ENCODE results near the gene DGUOK. TPM values are rescaled to one million over a fixed set of nuclear protein-coding genes. Genes with fewer than 3 reads are reported as not detected.
A peak's percentile ranks its signal among the peaks of the same experiment; 100 is the strongest.

The DGUOK gene
- total and polyA plus RNA-seq, 4 donors, result 19.6 to 49.7 (median 28.3) TPM

DNA sequence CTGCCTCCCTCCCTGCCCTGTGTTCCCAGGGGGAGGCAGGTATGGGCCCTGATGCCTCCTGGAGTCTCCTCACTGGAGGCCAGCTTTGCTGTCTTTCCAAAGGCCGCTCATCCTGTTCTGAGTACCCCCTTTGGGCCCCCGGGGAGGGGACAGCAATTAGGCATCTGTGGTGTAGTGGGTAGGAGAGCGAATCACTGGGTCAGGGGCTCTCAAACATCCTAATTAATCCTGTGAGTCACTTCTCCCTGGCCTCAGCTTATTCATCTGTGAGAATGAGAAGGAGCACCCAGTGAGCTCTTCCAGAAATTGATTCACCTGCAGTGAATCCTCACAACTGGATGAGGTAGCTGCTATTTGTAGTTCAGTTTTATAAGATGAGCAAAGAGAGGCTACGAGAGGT lies 74.4 kb downstream of the DGUOK start:
- no peaks in the 10 kb centered on the region for H3K27me3 ChIP-seq (ENCODE audit: control insufficient read depth in 4 of 4, insufficient read depth in 4 of 4, low read length in 3 of 4)
- peaks cover 0 to 2% (median 0%) of the 10 kb centered on the region in 4 donors for H3K36me3 ChIP-seq (ENCODE audit: control insufficient read depth in 4 of 4, insufficient read depth in 3 of 4, low read depth in 1 of 4, low read length in 3 of 4)
- no peak overlapping the region for H3K9ac ChIP-seq (ENCODE audit: low read depth in 1 of 2, low read length in 2 of 2)
- H3K4me3 ChIP-seq (ENCODE audit: low read depth in 1 of 3, low read length in 3 of 3), result no peak overlapping the region
- 90% methylated on average over 4 of the region's 4 CpGs for WGBS
- H3K9me3 ChIP-seq (ENCODE audit: control insufficient read depth in 4 of 4, low read length in 3 of 4), result no peaks in the 10 kb centered on the region
- H3K4me1 ChIP-seq (ENCODE audit: control insufficient read depth in 4 of 4, insufficient read depth in 4 of 4, low read length in 3 of 4), result peaks cover 7 to 20% (median 13%) of the 10 kb centered on the region in 4 donors
- TF ChIP-seq, protein P1, sequence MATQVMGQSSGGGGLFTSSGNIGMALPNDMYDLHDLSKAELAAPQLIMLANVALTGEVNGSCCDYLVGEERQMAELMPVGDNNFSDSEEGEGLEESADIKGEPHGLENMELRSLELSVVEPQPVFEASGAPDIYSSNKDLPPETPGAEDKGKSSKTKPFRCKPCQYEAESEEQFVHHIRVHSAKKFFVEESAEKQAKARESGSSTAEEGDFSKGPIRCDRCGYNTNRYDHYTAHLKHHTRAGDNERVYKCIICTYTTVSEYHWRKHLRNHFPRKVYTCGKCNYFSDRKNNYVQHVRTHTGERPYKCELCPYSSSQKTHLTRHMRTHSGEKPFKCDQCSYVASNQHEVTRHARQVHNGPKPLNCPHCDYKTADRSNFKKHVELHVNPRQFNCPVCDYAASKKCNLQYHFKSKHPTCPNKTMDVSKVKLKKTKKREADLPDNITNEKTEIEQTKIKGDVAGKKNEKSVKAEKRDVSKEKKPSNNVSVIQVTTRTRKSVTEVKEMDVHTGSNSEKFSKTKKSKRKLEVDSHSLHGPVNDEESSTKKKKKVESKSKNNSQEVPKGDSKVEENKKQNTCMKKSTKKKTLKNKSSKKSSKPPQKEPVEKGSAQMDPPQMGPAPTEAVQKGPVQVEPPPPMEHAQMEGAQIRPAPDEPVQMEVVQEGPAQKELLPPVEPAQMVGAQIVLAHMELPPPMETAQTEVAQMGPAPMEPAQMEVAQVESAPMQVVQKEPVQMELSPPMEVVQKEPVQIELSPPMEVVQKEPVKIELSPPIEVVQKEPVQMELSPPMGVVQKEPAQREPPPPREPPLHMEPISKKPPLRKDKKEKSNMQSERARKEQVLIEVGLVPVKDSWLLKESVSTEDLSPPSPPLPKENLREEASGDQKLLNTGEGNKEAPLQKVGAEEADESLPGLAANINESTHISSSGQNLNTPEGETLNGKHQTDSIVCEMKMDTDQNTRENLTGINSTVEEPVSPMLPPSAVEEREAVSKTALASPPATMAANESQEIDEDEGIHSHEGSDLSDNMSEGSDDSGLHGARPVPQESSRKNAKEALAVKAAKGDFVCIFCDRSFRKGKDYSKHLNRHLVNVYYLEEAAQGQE (IDR thresholded peaks at IDR 0.05), result no peak
- TF ChIP-seq JUND (IDR thresholded peaks at IDR 0.05), result no peak
- no peak for TF ChIP-seq TAF1 (conservative IDR thresholded peaks at IDR 0.05)
- no peak for TF ChIP-seq EGR1 (IDR thresholded peaks at IDR 0.05; ENCODE audit: low read depth in 2 of 2)
- no peak for TF ChIP-seq NR2F2 (IDR thresholded peaks at IDR 0.05)
- TF ChIP-seq, protein P2, sequence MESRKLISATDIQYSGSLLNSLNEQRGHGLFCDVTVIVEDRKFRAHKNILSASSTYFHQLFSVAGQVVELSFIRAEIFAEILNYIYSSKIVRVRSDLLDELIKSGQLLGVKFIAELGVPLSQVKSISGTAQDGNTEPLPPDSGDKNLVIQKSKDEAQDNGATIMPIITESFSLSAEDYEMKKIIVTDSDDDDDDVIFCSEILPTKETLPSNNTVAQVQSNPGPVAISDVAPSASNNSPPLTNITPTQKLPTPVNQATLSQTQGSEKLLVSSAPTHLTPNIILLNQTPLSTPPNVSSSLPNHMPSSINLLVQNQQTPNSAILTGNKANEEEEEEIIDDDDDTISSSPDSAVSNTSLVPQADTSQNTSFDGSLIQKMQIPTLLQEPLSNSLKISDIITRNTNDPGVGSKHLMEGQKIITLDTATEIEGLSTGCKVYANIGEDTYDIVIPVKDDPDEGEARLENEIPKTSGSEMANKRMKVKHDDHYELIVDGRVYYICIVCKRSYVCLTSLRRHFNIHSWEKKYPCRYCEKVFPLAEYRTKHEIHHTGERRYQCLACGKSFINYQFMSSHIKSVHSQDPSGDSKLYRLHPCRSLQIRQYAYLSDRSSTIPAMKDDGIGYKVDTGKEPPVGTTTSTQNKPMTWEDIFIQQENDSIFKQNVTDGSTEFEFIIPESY (IDR thresholded peaks at IDR 0.05), result no peak
- TF ChIP-seq HNF4A (conservative IDR thresholded peaks at IDR 0.05), result no peak
- TF ChIP-seq, protein P3, sequence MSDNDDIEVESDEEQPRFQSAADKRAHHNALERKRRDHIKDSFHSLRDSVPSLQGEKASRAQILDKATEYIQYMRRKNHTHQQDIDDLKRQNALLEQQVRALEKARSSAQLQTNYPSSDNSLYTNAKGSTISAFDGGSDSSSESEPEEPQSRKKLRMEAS (IDR thresholded peaks at IDR 0.05), result no peak
- TF ChIP-seq FOXA2 (IDR thresholded peaks at IDR 0.05), result no peak
- no peak for TF ChIP-seq HNF4G (IDR thresholded peaks at IDR 0.05)
- TF ChIP-seq YY1 (IDR thresholded peaks at IDR 0.05), result no peak
- TF ChIP-seq GABPA (IDR thresholded peaks at IDR 0.05 in 1 of 2, conservative IDR thresholded peaks at IDR 0.05 in 1 of 2), result no peak
- no peak for TF ChIP-seq SP1 (IDR thresholded peaks at IDR 0.05)
- TF ChIP-seq, protein P4, sequence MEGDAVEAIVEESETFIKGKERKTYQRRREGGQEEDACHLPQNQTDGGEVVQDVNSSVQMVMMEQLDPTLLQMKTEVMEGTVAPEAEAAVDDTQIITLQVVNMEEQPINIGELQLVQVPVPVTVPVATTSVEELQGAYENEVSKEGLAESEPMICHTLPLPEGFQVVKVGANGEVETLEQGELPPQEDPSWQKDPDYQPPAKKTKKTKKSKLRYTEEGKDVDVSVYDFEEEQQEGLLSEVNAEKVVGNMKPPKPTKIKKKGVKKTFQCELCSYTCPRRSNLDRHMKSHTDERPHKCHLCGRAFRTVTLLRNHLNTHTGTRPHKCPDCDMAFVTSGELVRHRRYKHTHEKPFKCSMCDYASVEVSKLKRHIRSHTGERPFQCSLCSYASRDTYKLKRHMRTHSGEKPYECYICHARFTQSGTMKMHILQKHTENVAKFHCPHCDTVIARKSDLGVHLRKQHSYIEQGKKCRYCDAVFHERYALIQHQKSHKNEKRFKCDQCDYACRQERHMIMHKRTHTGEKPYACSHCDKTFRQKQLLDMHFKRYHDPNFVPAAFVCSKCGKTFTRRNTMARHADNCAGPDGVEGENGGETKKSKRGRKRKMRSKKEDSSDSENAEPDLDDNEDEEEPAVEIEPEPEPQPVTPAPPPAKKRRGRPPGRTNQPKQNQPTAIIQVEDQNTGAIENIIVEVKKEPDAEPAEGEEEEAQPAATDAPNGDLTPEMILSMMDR (IDR thresholded peaks at IDR 0.05; ENCODE audit: low read depth, low read length, missing input control), result no peak
- no peak overlapping the region for H3K27ac ChIP-seq (ENCODE audit: low read depth in 1 of 2, low read length in 2 of 2)
- DNase-seq (ENCODE audit: low spot score), result no peak

DNA sequence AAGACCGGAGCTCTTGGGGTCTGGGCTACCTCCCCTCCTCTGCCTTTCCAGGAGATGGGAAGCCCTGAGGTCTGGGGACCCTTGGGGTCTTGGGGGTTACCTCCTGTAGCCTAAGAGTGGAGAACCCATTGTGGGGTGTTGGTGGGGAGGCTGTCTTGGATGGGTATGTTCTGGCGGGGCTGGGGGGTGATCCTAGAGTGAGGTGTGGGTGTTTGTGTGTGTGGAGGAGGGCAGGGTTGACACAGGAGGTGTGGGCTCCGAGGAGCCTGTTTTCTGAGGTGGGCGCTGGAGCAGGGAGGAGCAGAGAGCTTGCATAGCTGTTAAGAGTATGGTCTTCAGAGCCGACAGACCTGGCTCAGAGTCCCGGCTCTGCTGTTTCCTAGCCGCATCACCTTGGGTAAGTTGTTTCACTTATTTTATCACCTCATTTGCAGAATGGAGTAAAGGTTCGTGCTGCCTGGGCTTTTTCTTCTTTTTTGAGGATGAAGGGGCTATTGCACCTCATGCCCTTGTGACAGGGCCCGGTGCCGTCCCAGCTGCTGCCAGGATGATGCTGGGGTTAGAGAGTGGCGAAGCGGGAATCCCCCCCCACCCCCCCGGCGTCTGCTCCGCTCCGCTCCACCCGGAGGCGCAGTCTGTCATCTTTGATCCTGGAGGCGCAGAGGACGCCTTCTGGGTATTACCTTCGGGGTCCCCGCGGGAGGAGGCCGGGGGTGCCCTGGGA lies 75.3 kb downstream of the DGUOK start:
- Histone ChIP-seq H3K4me3 (ENCODE audit: low read depth in 1 of 3, low read length in 3 of 3) (peak overlapping the region in 2 of 3 donors; percentile 3 to 59), H3K27me3 (ENCODE audit: control insufficient read depth in 4 of 4, insufficient read depth in 4 of 4, low read length in 3 of 4) (no peaks in the 10 kb centered on the region), H3K36me3 (ENCODE audit: control insufficient read depth in 4 of 4, insufficient read depth in 3 of 4, low read depth in 1 of 4, low read length in 3 of 4) (peaks cover 0 to 2% (median 0%) of the 10 kb centered on the region in 4 donors), H3K9ac (ENCODE audit: low read depth in 1 of 2, low read length in 2 of 2) (no peak overlapping the region), H3K9me3 (ENCODE audit: control insufficient read depth in 4 of 4, low read length in 3 of 4) (no peaks in the 10 kb centered on the region), H3K4me1 (ENCODE audit: control insufficient read depth in 4 of 4, insufficient read depth in 4 of 4, low read length in 3 of 4) (peaks cover 7 to 20% (median 13%) of the 10 kb centered on the region in 4 donors), H3K27ac (ENCODE audit: low read depth in 1 of 2, low read length in 2 of 2) (no peak overlapping the region)
- DNase-seq (ENCODE audit: low spot score), result no peak
- 18% methylated on average over 24 of the region's 24 CpGs for WGBS
- no peak for TF ChIP-seq RXRA (IDR thresholded peaks at IDR 0.05)
- TF ChIP-seq, protein P1 (IDR thresholded peaks at IDR 0.05), result no peak
- TF ChIP-seq, protein P3 (IDR thresholded peaks at IDR 0.05), result no peak
- TF ChIP-seq, protein P4 (IDR thresholded peaks at IDR 0.05; ENCODE audit: low read depth, low read length, missing input control), result no peak
- TF ChIP-seq FOXA1 (IDR thresholded peaks at IDR 0.05), result no peak
- TF ChIP-seq, protein P5, sequence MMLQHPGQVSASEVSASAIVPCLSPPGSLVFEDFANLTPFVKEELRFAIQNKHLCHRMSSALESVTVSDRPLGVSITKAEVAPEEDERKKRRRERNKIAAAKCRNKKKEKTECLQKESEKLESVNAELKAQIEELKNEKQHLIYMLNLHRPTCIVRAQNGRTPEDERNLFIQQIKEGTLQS (IDR thresholded peaks at IDR 0.05), result no peak
- TF ChIP-seq GABPA (IDR thresholded peaks at IDR 0.05 in 1 of 2, conservative IDR thresholded peaks at IDR 0.05 in 1 of 2), result no peak

Data from liver (tissue), 9 donors.